Stimulated activated CD4-positive, alpha-beta T cell treated with anti-CD3 and anti-CD28 coated beads, Interleukin-1b, Interleukin-23, amount 100 ng/mL, for 24 hours (primary cell): Measurements from ENCODE around the gene ALDH5A1.

Experiments
- DNase-seq, 4 experiments: peaks; one replicate each; pipeline ENCODE4 v3.0.0-alpha.2; 2020; ENCODE audit warnings: low read depth in 4 of 4, low spot score in 1 of 4

The ALDH5A1 gene

GRCh38 chr6:24494821-24495795 is at the start of gene ALDH5A1:
Gene ALDH5A1 (plus strand): TSS chr6:24494969. CDS start chr6:24494997, 28 bp downstream.
- DNase-seq, result peak; percentile 50 to 77 (median 63)

GRCh38 chr6:24445704-24446103 is 49.1 kb upstream of the ALDH5A1 start:
- no peak for DNase-seq

- no peak for DNase-seq
Measured at GRCh38 chr6:24446670-24447069, 48.1 kb upstream of the ALDH5A1 start.

GRCh38 chr6:24448396-24448795 is 46.4 kb upstream of the ALDH5A1 start:
- no peak for DNase-seq

GRCh38 chr6:24448828-24449525 is 45.8 kb upstream of the ALDH5A1 start:
- no peak for DNase-seq

GRCh38 chr6:24451581-24452388 is 43.0 kb upstream of the ALDH5A1 start:
- DNase-seq, result no peak

GRCh38 chr6:24453921-24454320 is 40.8 kb upstream of the ALDH5A1 start:
- no peak for DNase-seq

- DNase-seq, result no peak
Measured at GRCh38 chr6:24454452-24454851, 40.3 kb upstream of the ALDH5A1 start.

GRCh38 chr6:24455061-24455460 is 39.7 kb upstream of the ALDH5A1 start:
- no peak for DNase-seq

GRCh38 chr6:24458134-24458533 is 36.6 kb upstream of the ALDH5A1 start:
- DNase-seq, result no peak

GRCh38 chr6:24458941-24459340 is 35.8 kb upstream of the ALDH5A1 start:
- DNase-seq, result no peak

GRCh38 chr6:24460966-24461365 is 33.8 kb upstream of the ALDH5A1 start:
- no peak for DNase-seq

- no peak for DNase-seq
Measured at GRCh38 chr6:24464253-24465038, 30.3 kb upstream of the ALDH5A1 start.

- DNase-seq, result no peak
Measured at GRCh38 chr6:24469811-24470210, 25.0 kb upstream of the ALDH5A1 start.

GRCh38 chr6:24472181-24472580 is 22.6 kb upstream of the ALDH5A1 start:
- DNase-seq, result no peak

GRCh38 chr6:24476631-24477030 is 18.1 kb upstream of the ALDH5A1 start:
- no peak for DNase-seq

- DNase-seq, result no peak
Measured at GRCh38 chr6:24477070-24477469, 17.7 kb upstream of the ALDH5A1 start.

- no peak for DNase-seq
Measured at GRCh38 chr6:24478903-24479302, 15.9 kb upstream of the ALDH5A1 start.

- no peak for DNase-seq
Measured at GRCh38 chr6:24480705-24481104, 14.1 kb upstream of the ALDH5A1 start.

- DNase-seq, result no peak
Measured at GRCh38 chr6:24481449-24481848, 13.3 kb upstream of the ALDH5A1 start.
